SW480 (cell line): Measurements from ENCODE around the gene RCAN1.
A peak's percentile ranks its signal among the peaks of the same experiment; 100 is the strongest.
"Not testable (repeated sequence)": the region's sequence is repeated elsewhere in the genome, so short reads cannot be mapped to it uniquely, and the experiment has no call there.

Experiments used
- DNase-seq: peaks from one replicate; pipeline ENCODE4 v3.0.0-alpha.2; 2016; ENCODE audit warnings: low spot score

The RCAN1 gene

DNA sequence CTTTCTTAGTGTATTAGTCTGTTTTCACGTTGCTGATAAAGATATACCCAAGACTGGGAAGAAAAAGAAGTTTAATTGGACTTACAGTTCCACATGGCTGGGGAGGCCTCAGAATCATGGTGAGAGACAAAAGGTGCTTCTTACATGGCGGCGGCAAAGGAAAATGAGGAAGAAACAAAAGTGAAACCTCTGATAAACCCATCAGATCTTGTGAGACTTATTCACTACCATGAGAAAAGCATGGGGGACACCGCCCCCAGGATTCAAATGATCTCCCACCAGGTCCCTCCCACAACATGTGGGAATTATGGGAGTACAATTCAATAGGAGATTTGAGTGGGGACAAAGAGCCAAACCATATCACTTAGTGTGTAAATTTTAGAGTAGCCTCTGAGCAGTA is 46.1 kb downstream of the RCAN1 start:
- not testable (repeated sequence) for DNase-seq

- no peak for DNase-seq
These were observed 47.2 kb downstream of the RCAN1 start for GRCh38 chr21:34567604-34568155.

GRCh38 chr21:34565238-34565637 is 49.7 kb downstream of the RCAN1 start:
- no peak for DNase-seq

- not testable (repeated sequence) for DNase-seq
These were observed 51.5 kb downstream of the RCAN1 start for GRCh38 chr21:34563370-34563769.

DNA sequence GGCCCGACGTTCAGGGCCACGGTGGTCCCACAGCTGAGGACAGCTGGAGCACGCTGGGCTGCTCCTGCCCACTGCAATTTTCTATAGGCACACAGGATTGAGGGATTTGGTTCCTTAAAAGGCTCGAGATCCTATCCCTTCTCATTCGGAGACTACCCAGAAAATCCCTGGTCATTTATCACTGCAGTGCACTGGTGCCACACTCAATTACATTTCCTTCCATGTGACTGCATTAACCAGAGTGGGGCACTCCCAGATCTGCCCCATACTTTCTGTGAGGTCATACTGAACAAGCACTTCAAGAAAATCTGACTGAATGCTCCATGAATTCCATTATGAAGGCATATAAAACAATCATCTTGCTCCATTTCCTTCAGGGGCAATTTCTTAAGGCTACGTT is 53.1 kb downstream of the RCAN1 start:
- DNase-seq: no peak

DNA sequence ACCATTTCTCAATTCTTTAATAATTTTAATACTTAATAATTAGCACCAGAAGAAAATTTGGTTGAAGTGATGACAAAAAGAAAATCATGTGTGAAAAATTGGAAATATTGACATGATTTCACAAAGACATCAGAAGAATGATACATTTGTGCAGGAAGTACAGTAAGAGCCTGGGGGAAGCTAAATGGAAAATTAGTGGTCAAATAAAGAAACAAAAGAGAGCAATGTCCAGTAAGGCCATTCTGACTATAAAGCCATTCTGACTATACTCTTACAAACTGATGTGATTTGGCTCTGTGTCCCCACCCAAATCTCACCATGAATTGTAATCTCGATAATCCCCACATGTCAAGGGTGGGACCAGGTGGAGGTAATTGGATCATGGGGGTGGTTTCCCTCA is 54.3 kb downstream of the RCAN1 start:
- no peak for DNase-seq

GRCh38 chr21:34560021-34560420 is 54.9 kb downstream of the RCAN1 start:
- DNase-seq: no peak

- DNase-seq: no peak
These were observed 55.8 kb downstream of the RCAN1 start for GRCh38 chr21:34559089-34559631.

DNA sequence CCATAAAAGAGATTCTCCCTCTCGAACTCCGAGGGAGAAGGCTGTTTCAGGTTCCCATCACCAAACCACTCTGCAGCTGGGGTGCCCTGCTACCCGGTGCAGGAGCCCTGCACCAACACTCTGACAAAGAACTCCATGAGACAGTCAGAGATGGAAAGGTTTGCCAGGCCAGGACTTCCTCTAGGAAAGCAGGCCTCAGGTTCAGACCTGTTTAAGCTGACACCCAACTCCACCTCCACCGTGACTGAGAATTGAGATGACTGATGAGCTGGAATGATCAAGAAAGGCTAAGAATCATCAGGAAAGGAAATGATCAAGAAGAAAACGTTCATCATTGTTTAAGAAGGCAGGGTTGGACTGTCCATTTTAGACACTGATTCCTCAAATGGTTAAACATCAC is 56.7 kb downstream of the RCAN1 start:
- DNase-seq: no peak

DNA sequence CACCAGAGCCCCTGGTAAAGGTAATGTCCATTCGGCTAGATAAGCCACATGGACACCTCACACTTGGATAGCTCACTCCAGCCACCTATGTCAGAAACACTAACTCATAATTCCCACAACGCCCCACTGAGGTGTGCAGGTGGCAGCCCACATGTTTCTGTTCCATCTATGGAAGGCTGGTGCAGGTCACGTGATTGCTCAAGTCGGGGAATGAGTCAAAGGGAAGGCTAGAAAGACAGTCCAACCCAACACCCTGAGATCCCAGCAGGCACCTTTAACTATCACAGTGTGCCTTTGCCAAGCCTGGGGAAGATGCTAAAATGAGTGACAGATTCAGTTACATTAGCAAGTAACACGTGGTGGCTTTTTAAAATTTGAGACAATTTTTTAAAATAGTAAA is 57.7 kb downstream of the RCAN1 start:
- DNase-seq: no peak

- not testable (repeated sequence) for DNase-seq
These were observed 60.2 kb downstream of the RCAN1 start for GRCh38 chr21:34554670-34555069.

DNA sequence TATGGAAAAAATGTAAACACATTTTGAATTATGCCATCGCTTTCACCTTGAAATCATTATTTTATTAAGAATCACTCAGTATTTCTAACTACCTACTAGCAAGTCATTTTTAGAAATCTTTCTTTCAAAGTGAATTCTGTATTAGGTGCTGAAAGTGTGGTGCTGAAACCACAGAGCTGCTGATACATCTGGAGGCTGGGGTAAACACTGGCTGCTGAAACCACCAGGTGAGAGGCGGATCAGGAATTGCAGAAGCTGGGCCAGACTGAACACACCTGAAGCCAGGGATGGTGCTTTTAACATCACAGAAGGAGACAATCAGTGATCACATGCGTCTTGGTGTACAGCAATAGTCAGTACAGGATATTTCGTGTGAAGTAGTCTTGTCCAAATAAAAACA is 60.7 kb downstream of the RCAN1 start:
- DNase-seq: no peak

GRCh38 chr21:34553151-34553952 is 61.6 kb downstream of the RCAN1 start:
- peak; percentile 24 for DNase-seq

DNA sequence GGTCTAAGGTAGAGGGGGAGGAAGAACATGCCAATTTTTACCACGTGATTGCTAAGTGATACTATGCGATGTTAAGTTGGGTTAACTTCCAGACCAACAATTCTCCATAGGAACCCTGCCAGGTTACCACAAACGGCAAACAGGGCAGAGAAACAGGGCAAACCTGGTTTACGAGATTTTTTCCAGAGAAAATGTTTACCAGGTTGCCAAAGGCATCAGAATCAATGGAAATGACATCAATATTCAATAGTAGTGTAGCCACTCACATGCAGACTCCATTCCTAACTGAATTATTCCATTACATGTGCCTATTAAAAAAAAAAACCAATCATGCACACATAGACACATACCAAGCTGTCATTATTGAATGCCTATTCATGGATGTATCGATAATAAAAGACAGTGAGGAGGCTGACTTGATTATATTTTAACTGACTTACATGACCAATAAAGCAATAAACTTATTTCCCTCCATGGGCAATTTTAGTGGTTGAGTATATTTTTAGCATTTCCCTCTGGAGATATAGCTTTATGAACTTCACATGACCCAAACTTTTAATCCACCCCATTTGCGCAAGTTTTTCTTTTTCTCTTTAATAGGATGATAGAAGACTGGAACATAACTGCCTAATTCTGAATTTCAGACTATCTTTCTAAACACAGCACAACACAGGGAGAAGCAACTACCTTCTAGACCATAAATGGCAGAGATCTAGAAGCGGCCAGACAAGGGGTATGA is 62.4 kb downstream of the RCAN1 start:
- DNase-seq: no peak

- DNase-seq: no peak
These were observed 64.6 kb downstream of the RCAN1 start for GRCh38 chr21:34550182-34550799.

DNA sequence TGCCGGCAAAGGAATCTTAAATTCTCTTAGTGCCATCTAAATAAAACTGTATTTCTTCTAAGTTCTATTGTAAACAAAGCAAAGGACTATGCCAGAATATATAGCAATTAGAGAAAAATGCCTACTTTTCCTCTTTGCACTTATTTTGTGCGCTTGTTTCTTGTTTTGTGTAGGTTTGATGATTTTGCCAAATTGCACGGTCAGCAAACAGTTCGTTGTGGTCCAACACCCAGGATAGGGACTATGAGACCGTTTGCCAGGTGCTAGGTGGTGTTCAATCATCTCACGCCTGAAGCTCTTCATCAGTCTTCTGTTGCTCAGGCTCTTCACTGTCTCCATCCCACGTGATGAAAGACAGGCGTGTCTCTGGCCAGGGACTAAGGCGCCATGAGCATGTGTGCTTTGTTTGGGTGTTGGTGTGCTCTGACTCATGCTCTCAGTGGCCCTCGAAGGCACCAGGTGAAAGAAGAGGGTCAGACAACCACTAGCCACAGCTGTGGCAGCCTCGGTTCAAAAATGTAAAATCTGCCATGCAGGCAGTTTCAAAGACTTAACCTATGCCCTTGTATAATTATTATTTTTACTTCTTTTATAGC is 66.0 kb downstream of the RCAN1 start:
- peak; percentile 53 for DNase-seq

DNA sequence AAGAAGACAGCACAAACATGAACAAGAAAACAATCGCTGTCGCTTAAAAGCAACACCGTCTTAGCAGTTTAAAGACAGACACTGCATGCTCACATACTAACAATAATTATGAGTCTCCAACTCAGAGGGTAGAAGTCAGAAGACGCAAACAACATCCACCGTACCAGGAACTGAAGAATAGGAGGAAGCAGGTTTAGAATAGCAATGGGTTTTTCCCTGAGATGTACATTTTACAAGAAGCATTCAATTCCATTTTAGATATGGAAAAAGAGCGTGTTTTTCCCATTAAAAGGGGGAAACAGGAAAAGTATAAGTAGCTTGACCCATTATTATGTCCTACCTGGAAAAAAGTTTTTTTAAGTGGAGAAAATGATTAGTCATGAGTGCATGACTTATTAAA is 68.4 kb downstream of the RCAN1 start:
- no peak for DNase-seq

DNA sequence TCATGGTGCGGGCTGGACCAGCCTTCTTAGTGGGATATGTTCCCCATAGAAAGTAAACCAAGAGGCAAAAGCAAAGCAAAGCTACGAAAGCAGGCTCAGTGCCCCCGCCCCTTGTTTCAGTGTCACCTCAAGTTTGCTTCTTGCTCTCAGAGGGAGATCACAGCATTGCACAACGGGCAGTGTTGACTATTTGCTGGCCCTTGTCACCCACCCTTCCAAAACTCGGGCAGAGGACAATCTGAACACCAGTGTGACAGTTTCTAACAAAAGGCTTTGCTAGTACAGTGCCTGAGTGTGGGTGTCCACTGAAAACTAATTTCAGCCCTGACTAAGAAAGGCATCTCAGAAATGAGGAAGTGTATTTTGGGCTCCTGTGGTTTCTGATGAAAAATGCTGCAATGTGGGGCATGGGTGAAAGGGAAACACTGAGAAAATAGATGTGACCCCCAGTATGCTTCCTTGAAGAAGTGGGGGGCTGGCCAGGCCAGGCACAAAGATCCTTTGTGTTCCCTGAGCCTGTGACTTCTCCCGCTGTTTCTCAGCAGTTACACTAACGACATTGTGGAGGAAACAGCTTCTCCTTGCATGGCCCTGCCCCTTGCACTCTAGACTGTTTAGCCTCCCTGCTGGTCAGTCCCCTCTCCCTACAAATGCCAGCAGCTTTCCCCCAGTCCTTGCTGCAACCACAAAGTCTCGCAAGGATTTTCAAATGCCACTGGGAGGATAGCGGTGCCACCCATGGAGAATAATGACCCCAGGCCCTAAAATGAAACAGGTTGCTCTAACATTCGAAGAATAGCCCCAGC is 69.6 kb downstream of the RCAN1 start:
- peak; percentile 88 for DNase-seq

GRCh38 chr21:34544032-34544496 is 70.8 kb downstream of the RCAN1 start:
- peak; percentile 89 for DNase-seq

DNA sequence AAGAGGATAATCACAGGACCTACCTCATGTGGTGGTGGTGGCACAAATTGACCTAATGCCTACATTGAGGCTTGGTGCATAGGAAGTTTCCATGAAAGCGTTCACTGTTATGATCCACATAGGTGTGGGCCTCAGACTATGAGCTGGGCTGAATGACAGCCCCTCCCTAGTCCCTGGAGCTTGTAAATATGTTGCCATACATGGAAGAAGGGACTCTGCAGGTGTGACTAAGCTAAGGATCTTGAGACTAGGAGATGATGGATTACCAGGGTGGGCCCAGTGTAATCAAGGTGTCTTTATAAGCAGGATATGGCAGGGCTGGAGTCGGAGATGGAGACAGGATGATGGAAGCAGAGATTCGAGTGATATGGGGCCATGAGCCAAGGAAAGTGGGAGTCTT is 71.9 kb downstream of the RCAN1 start:
- no peak for DNase-seq

- DNase-seq: no peak
These were observed 74.7 kb downstream of the RCAN1 start for GRCh38 chr21:34540206-34540605.
